ENCODE results near the gene LAPTM5.
A peak's percentile ranks its signal among the peaks of the same experiment; 100 is the strongest.
"Not testable (repeated sequence)": the region's sequence is repeated elsewhere in the genome, so short reads cannot be mapped to it uniquely, and the experiment has no call there.

Gene LAPTM5

DNA sequence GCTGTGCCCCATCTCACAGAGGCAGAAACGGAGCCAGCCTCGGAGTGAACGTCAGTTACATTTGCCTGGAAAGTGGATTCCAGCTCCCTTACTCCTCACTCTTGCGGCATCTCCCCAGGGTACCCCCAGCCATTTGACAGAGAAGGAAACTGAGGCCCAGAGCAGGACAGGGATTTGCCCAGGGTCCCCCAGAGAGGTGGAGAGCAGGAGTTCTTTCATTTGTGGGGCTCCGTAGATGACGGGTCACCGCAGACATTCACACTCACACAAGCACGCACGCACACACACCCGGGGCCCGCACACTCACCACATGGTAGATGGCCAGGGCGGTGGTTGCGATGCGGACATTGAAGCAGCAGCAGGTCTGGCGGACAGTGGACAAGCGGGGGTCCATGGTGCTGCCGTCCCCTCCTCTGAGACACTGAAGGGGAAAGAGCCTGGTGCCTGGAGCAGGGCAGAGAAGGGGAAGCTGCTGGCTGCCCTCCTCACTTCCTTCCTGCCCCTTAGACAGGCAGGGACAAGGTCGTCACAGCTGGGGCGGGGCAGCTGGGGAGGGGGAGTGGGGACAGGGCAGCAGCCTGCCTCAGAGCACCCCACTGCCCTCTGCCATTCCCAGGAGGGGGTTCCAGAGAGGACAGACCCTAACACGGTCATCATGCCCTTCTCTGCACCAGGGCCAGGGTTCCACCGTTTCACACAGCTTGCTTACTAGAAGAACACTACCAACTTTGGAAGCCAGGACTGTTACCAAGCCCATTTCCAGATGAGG is at the start of gene LAPTM5:
TSS of gene LAPTM5 (minus strand) at position 423 of the 769 bp plus-strand sequence. CDS start at position 394, 29 bp downstream.
- DNase-seq: no peak

- DNase-seq: no peak
These were observed 49.1 kb upstream of the LAPTM5 start for GRCh38 chr1:30806381-30807317.

DNA sequence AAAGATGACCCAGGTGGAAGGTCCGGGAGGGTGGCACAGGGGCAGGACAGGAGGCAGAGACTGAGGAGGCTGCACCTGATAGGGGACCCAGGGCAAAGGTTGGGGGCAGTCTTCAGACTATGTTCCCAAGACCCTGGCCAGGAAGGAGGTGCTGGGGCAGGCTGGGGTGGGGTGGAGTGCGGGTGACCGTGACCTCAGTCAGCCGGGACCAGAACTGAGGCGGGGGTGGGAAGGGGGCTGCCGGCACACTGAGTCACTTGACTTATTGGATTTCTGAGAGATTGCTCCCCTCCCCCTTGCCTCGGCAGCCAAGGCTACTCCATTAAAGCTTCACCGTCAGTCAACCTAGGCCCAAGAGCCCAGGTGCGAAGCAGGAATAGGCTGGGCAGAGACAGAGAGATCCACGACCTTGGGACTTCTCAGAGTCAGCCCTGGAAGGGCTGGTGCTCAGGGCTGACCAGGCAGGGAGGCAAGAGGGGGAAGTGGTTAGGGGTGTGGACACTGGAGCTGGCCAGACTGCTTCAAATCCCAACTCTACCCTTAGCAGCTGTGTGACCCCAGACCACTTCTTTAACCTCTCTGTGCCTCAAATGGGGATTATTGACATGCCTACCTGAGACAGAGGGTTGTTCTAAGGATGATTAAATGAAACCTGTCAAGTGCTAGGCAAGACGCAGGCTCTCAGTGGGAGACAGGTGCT is 47.9 kb upstream of the LAPTM5 start:
- peak; percentile 30 for DNase-seq

DNA sequence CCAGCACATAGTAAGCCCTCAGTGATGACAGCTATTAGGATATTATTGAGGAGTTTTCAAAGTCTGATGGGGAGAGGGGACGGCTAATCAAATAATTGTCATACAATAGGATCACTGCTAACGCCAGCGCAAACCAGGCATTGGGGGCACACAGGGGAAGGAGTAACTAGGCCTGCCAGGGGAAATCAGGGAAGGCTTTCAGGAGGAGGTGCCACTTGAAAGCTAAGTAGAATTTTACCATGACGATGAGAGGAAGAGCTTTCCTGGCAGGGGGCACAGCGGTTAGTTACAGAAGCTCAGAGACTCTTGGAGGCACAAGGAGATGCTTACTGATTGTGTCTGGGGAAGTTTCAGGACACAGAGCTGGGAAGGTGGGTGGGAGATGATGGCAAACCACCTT is 47.2 kb upstream of the LAPTM5 start:
- no peak for DNase-seq

GRCh38 chr1:30804352-30804751 is 46.8 kb upstream of the LAPTM5 start:
- DNase-seq: no peak

GRCh38 chr1:30803562-30803961 is 46.0 kb upstream of the LAPTM5 start:
- no peak for DNase-seq

DNA sequence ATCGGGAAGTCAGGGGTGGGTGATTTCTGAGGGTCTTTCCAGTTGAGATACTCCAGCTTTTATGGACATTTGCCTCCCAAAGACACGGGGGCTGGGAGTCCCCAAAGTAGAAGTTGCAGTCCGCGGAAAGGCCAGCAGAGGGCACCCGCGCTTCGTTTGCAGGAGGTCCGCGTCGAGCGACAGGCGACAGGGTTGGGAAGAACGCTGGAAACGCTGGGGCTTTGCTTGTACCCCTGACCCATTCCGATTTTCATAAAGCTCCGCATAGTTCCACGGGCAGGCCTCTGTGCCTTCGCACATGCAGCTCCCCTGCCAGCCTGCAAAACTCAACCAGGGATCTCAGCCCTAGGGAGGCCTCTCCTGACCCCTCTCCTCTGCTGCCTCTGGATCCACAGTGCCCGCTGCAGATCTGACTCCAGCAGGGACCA is 44.2 kb upstream of the LAPTM5 start:
- peak; percentile 87 for DNase-seq

DNA sequence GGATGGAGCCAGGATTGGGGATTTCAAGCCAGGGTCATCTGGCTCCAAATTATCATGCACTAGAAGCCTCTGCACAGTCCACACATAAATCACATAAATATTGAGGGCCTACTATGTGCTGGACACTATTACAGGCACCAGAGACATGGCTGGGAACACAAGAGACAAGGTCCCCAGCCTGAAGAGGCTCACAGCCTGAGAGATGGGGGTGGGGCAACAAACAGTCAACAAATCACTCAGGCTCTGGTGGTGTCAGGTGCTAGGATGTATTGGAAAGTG is 41.6 kb upstream of the LAPTM5 start:
- DNase-seq: no peak

GRCh38 chr1:30798389-30799232 is 41.0 kb upstream of the LAPTM5 start:
- no peak for DNase-seq

GRCh38 chr1:30795026-30795425 is 37.5 kb upstream of the LAPTM5 start:
- no peak for DNase-seq

- no peak for DNase-seq
These were observed 36.7 kb upstream of the LAPTM5 start for GRCh38 chr1:30794260-30794659.

DNA sequence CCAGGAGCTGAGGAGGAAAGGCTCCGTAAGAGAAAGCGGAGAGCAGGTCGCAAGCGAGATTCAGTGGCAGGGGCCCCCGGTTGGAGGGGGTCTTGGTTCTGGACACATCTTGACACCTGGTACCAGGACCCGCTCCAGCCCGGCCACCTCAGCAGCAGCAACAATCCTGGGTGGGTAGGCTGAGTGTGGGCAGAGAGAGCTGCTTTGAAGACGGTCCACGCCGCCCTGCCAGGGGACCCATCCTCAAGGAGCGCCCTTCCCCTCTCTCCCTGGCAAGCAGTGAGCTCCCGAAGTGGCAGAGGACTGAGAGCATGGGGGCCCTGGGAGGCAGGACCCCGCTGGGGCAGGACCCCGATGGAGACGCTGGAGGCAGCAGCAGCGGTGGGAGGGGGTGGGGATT is 35.6 kb upstream of the LAPTM5 start:
- DNase-seq: no peak

DNA sequence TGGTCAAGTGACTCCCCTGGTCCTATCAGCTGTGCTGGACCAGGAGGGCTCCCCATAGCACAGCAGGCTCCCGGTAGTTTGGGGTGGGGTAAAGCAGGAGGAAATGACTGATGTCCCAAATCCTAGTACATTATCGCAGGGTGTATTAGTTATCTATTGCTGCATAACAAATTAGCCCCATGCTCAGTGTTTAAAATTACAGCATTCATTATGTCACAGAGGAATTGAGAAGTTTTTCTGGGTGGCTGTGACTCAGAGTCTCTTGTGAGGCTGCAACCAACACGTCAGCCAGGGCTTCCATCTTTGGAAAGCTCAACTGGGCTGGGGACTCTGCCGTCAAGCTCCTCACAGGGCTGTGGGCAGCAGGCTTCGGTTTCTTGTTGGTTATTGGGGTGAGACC is 34.3 kb upstream of the LAPTM5 start:
- DNase-seq: no peak

- DNase-seq: no peak
These were observed 33.5 kb upstream of the LAPTM5 start for GRCh38 chr1:30790850-30791778.

DNA sequence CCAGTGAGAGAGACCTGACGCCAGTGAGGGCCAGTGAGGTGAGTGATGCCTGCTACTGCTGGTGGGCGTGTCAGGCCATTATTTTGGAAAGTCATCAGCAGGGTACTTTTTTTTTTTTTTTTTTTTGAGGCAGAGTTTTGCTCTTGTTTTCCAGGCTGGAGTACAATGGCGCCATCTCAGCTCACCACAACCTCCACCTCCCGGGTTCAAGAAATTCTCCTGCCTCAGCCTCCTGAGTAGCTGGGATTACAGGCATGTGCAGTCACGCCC is 32.6 kb upstream of the LAPTM5 start:
- not testable (repeated sequence) for DNase-seq

DNA sequence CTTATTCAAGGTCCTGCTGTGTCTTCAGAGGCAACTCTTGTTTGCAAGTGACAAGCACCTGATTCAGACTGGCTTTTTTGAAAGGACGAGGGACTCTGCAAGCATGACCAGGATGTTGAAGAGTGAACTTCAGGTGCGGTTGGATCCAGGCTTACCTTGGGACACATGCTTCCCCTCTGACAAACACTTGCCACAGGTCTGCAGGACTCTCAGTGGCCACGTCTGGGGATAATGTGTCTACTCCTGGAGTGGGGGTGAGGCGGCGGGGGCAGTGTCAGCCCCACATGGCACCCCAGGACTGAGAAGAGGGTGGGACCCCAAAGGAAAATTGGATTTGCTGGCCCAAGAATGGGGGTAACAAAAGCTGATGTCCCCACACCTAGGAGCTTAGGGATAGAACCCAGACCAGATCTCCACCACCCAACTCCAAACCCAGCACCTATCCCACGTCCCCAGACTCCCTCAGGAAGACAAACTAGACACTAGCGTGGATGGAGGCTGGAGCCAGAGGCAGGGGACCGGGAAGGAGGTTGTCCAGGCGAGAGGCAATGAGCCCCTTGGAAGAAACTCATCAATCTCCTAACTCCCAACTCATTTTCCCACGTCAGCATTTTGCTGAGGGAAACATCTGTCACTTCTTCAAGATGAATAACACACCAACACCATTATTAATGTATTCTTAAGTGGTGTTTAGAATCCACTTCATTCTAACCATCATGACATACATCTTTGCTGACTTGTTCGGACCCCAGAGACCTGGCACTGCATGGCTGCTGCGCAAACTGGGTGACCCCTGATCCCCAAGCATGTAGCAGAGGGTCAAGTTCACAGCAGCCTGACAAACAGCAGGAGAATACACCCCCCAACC is 32.0 kb upstream of the LAPTM5 start:
- no peak for DNase-seq

DNA sequence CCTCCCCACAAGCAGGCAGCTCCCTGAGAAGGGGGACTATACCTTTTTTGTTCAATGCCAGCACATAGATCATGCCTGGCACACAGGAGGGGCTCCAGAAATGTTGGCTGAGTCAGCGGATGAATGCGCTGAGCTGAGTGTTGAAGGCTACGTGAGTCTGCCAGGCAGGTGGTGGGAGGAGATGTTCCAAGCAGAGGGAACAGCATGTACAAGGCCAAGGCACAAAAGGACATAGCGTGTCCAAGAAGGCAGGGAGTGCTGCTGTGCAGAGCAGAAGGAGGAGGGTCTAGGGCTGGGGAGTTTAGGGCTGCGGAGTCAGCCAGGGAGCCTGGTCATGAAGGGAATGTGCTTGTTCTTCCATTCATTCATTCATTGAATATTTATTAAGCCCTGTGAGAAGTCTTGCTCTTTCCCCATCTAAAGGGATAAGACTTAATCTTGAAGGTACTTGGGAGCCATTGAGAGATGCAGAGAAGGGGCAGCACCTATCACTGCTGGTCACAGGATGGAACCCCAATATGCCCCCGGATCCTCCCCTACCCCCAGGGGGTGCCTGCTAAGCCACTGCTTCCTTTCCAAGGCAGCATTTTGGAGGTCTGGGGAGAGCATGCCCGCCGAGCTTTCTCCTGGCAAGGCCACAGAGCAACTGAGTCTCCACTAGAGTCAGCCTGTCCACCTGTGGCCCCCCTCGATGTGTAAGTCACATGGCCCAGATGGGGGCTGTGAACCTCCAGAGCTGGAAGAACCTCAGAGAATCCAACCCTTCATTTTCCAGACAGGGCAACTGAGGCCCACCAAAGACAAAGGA is 31.2 kb upstream of the LAPTM5 start:
- DNase-seq: no peak

- no peak for DNase-seq
These were observed 30.4 kb upstream of the LAPTM5 start for GRCh38 chr1:30787856-30788495.

- no peak for DNase-seq
These were observed 29.7 kb upstream of the LAPTM5 start for GRCh38 chr1:30787266-30787665.

All from DMS79 treated with DMSO at 0.1 percent for 48 hours (cell line).